ENCODE measurements around the gene COMMD7.
"Not testable (repeated sequence)": the region's sequence is repeated elsewhere in the genome, so short reads cannot be mapped to it uniquely, and the experiment has no call there.

Gene COMMD7

DNA sequence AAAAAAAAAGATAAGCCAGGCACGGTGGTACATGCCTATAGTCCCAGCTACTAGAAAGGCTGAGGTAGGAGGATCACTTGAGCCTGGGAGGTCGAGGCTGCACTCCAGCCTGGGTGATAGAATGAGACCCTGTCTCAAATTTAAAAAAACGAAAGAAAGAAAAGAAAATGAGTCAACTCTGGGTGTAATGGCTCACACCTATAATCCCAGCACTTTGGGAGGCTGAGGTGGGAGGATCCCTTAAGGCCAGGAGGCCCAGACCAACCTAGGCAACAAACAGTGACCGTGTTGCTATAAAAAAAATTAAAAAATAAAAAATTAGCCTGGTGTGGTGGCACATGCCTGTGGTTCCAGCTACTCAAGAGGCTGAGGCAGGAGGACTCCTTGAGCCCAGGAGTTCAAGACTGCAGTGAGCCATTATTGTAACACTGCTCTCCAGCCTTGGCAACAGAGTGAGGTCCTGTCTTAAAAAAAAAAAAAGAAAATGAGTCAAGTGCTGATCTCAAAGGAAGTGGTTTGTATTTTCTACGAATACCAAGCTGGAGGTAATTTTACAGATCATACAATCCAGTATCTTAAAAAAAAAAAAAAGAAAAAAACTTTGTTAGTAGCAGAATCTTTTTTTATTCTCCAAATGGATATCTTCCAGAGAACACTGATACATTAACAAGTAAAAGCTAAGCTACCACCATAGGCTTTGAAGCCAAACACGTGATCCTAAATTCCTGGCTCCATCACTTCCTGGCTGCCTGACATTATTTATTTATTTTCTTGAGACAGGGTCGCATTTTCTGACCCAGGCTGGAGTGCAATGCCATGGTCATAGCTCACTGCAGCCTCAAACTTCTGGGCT is 5.7 kb downstream of the COMMD7 start:
- no peak for DNase-seq (ENCODE audit: low read depth in 3 of 3, low spot score in 1 of 3)

DNA sequence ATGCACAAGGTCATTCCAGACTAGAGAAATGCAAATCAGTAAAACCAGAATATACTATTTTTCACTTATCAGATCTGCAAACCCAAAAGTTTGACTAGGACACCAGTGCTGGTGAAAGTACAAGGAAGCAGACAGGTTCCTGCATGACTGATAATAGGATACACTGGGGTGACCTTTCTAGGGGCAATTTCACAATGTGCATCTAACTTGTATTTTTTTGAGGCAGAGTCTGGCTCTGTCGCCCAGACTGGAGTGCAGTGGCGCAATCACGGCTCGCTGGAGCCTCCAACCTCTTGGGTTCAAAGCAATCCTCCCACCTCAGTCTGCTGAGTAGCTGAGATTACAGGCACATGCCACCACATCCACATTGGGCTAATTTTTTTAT is 11.4 kb downstream of the COMMD7 start:
- DNase-seq (ENCODE audit: low read depth in 3 of 3, low spot score in 1 of 3): no peak

DNA sequence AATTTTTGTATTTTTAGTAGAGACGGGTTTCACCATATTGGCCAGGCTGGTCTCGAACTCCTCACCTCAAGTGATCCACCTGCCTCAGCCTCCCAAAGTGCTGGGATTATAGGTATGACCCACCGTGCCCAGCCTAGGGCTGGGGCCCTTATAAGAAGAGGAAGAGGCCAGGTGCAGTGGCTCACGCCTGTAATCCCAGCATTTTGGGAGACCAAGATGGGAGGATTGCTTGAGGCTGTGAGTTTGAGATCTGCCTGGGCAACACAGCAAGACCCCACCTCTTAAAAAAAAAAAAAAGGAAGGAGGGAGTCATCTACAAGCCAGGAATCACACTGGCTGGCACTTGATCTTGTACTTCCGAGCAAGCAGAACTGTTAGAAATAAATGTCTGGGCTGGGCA is 13.9 kb downstream of the COMMD7 start:
- DNase-seq (ENCODE audit: low read depth in 3 of 3, low spot score in 1 of 3): not testable (repeated sequence)

GRCh38 chr20:32728435-32728834 is 14.8 kb downstream of the COMMD7 start:
- not testable (repeated sequence) for DNase-seq (ENCODE audit: low read depth in 3 of 3, low spot score in 1 of 3)

DNA sequence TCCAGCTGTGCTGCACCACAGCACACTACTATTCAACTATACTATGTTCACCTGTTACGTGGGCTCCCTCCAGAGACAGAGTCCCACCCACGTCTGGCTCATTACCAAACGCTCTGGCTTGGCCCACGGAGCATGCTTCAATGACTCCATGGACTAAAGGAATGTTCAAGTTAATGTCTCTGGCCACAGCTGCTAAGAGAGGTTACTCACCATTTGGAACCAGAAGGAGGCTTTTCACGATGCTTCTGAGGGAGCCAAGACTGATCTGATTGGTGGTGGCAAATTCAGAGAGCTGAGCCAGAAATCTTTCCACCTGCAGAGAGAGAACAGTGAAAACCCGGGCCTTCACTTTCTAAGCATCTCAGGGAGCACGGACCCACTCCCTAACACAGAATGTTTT is 15.6 kb downstream of the COMMD7 start:
- DNase-seq (ENCODE audit: low read depth in 3 of 3, low spot score in 1 of 3): no peak

DNA sequence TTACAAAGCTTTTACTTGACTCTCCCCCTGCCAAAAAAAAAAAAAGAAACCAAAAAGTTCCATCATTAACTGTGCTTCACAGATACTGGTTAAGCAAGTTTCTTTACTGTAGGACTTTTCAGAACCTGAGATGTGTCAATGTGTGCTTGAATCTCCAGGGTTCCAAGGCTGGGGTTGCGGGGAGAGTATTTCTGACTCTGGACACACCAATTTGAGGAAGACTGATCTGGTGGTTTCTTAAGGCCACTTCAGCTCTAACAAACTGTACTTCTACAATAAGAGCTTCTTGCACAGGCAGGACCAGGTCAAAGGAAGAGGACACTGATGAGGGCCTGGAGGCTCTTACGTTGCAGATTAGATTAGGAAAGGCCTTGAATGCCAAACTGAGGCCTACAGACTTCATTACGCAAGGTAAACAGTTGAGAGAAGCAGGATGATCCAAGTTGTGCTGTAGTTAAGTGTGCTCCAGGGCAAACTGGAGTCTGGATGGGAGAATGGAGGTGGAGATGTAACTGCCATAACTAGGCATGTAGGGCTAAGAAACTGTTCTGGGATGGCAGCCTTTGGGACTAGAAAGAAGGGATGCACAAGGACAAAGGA is 24.4 kb downstream of the COMMD7 start:
- DNase-seq (ENCODE audit: low read depth in 3 of 3, low spot score in 1 of 3): no peak

DNA sequence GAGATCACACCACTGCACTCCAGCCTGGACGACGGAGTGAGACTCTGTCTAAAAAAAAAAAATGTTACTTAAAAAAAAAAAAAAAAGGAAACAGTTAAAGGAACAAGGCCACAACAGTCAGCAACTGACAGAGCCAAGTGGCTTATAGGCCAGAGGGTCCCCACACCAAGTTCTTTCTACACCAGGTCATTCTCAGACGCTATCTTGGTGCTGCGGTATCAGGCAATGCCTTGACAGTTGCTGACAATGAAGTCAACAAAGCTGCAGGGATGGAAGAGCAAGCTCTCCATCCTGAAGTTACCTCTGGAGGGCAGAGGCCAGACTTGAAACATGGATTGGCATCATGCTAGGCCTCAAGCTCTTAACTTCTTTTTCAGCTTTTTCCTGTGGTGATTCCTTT is 31.9 kb downstream of the COMMD7 start:
- no peak for DNase-seq (ENCODE audit: low read depth in 3 of 3, low spot score in 1 of 3)

DNA sequence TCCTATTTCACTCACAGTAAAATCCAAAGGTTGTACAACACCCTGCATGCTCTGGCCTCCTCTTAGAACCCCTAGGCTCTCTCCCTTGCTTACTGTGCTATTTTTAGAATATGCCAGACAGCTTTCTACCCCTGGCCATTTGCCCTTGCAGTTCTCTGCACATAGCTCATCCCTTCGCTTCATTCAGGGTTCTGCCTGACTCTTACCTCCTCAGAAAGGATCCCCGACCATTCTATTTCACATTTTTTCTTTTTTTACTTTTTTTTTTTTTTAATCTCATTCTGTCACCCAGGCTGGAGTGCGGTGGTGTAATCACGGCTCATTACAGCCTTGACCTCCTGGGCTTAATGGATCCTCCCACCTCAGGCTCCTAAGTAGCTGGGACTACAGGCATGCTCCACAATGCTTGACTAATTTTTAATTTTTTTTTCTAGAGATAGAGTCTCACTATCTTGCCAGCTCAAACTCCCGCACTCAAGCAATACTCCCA is 33.6 kb downstream of the COMMD7 start:
- no peak for DNase-seq (ENCODE audit: low read depth in 3 of 3, low spot score in 1 of 3)

GRCh38 chr20:32709029-32709631 is 34.1 kb downstream of the COMMD7 start:
- not testable (repeated sequence) for DNase-seq (ENCODE audit: low read depth in 3 of 3, low spot score in 1 of 3)

DNA sequence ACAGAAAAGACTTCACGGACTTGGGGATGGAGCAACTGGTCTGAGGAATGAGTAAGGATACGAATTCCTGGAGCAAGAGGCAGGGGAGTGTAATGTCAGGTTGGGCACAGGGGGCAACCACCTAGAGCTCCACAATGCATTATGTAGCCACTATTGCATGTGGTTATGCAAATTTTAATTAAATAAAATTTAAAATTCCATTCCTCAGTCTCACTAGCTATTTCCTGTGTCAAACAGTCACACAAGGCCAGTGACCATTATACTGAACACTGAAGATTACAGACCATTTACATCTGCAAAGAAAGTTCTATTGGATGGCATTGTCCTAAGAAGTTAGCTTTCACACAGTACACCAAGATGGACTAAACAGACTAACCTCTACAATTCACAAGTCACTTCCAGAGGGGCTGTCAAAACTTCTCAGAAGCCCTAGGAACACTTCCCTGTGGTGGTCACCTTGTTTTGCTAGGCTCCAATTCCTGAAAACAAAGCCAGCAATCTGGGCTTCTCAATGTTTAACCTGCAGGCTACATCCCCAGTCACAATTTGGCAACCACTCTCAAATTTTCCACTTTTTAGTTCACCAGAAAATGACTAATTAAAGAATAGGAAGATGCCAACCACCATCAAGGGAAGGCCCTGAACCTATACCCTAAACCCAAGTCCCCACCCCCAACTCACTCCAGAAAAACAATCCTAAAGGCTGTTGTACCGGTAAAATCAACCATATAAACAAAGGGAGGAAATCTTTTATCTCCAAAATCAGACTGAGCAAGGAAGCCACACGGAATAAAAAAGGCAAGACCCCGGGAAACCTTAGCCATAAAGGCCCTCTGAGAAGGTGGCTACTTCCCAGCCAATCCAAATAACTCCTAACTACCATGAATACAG is 35.3 kb downstream of the COMMD7 start:
- DNase-seq (ENCODE audit: low read depth in 3 of 3, low spot score in 1 of 3): no peak

GRCh38 chr20:32706486-32706885 is 36.8 kb downstream of the COMMD7 start:
- no peak for DNase-seq (ENCODE audit: low read depth in 3 of 3, low spot score in 1 of 3)

DNA sequence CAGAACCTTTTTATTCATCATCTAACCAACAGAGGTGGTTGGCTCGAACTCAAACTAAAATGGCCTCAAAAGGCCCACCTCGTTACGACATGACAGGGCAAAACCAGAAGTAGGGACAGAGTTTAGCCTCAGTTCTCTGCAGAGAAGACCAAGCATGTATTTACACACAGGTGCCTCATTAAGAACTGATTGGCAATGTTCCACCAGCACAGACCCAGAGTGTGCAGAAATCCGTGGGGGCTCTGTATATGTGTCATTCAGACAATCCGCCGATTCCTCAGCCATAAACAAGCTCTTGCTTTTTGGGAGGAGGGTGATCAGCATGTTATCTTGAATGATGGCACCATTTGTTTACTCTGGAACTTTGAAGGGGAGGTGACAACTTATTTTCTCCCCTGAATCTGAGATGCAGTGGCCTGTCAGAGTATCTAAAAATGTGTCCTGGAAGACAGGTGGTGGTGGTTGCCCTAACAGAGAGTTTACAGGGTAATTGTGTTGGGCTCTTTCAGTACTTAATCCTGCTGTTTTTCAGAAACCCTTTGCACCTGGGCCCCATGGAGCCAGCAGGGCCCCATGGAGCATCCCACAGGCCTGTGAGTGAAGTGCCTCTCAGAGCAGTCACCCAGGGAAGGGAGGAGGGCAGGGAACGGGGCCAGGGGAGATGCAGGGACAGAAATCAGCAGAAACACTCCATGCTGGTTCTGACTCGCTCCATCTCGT is 40.4 kb downstream of the COMMD7 start:
- no peak for DNase-seq (ENCODE audit: low read depth in 3 of 3, low spot score in 1 of 3)

DNA sequence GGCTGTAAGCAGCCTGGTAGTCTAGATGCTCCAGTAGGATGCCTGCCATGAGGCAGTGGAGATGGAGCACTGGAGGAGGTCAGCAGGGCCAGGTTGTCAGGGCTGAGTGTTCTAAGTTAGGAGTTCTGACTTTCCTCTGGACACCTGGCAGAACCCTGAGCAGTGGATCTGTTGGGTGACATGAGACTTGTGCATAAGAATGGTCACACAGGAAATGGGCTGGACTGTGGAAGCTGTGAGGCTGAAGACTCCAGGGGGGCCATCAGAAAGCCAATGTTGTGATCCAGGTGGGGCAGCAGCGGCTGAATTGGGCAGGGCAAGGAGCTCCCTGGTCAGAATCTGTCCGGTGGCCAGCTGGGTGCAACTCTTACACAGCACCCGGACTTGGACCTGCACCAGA is 45.7 kb downstream of the COMMD7 start:
- no peak for DNase-seq (ENCODE audit: low read depth in 3 of 3, low spot score in 1 of 3)

GRCh38 chr20:32695089-32695488 is 48.2 kb downstream of the COMMD7 start:
- DNase-seq (ENCODE audit: low read depth in 3 of 3, low spot score in 1 of 3): no peak

- DNase-seq (ENCODE audit: low read depth in 3 of 3, low spot score in 1 of 3): not testable (repeated sequence)
Measured at GRCh38 chr20:32688966-32689365, 54.3 kb downstream of the COMMD7 start.

- no peak for DNase-seq (ENCODE audit: low read depth in 3 of 3, low spot score in 1 of 3)
Measured at GRCh38 chr20:32687180-32687532, 56.1 kb downstream of the COMMD7 start.

- DNase-seq (ENCODE audit: low read depth in 3 of 3, low spot score in 1 of 3): no peak
Measured at GRCh38 chr20:32686530-32687179, 56.6 kb downstream of the COMMD7 start.

DNA sequence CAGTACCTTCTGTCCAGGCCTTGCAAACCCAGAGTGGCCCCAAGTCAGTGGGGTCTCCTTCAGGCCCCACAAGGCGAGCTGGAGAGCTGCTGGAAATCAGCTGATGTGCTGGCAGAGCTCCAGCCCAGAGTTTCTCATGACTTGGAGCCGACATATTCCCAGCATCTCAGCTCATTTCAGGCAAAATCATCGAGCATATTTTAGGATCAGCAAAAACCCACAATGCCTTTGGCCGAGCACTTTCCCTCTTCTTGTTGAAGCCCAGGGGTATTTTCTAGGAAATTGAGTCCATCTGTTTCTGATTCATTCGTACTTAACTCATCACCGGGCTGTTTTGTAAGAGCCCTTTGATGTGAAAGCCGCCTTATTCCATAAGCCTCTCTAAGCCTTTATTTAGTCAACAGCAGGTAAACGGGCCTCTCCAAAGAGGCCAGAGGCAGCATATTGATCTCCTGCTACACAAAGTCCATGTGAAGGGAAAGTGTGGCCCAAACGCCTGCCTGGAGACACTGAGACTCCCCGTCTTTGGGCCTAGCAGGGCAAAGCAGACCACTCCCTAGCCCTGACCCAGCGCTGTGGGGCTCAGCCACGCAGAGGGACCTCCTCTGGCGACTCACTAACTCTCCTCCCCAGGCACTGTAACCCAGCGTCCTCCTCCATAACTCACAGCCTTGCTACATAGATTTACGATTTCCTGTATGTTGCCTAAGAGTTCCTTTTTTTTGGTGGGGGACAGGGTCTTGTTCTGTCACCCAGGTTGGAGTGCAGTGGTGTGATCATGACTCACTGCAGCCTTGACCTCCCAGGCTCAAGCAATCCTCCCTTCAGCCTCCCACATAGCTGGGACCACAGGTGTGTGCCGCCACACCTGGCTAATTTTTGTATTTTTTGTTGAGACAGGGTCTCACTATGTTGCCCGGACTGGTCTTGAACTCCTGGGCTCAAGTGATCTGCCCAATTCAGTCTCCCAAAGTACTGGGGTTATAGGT is 57.4 kb downstream of the COMMD7 start:
- DNase-seq (ENCODE audit: low read depth in 3 of 3, low spot score in 1 of 3): no peak

DNA sequence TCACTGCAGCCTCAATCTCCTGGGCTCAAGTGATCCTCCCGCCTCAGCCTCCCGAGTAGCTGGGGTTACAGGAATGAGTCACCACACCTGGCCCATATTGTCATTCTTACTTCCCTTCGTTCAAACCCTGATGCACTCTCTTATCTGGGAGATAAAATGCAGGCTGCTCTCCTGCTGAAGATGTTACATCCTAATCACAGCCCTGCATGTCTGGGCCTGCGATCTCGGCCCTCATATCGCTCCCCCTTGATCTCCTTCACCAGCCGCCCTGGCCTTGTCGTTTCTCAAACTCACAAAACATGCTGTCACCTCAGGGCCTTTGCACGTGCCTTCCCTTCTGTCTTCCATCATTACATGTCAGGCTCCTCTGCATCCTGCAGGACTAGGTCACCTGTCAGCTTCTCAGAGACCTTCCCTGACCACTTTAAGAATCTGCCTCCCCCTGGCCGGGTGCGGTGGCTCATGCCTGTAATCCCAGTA is 60.7 kb downstream of the COMMD7 start:
- no peak for DNase-seq (ENCODE audit: low read depth in 3 of 3, low spot score in 1 of 3)
